Skeletal muscle satellite cell (primary cell): ENCODE data around the gene KRT39.
A peak's percentile ranks its signal among the peaks of the same experiment; 100 is the strongest.

Source experiments
- H3K27me3 ChIP-seq: 2 replicates; pipeline ENCODE4 v1.7.0; 2013; ENCODE audit warnings: low read length; ENCODE audit not compliant: control insufficient read depth, insufficient read depth
- H3K36me3 ChIP-seq: 2 replicates; pipeline ENCODE4 v1.7.0; 2013; ENCODE audit warnings: mild to moderate bottlenecking, control low read depth, low read length; ENCODE audit not compliant: insufficient read depth
- H3K4me1 ChIP-seq: 2 replicates; pipeline ENCODE4 v1.7.0; 2013; ENCODE audit warnings: low read length; ENCODE audit not compliant: control insufficient read depth, insufficient read depth
- H3K4me2 ChIP-seq: 2 replicates; pipeline ENCODE4 v1.7.0; 2013; ENCODE audit warnings: mild to moderate bottlenecking, low read length
- H3K4me3 ChIP-seq: 2 replicates; pipeline ENCODE4 v1.7.0; 2013; ENCODE audit warnings: low read length
- H3K9ac ChIP-seq: 2 replicates; pipeline ENCODE4 v1.7.0; 2013; ENCODE audit warnings: mild to moderate bottlenecking, low read depth, low read length, moderate library complexity
- H3K9me3 ChIP-seq: replicated peaks from 2 replicates; pipeline ENCODE4 v1.7.0; 2013; ENCODE audit warnings: mild to moderate bottlenecking, control low read depth, low read length

The KRT39 gene

DNA sequence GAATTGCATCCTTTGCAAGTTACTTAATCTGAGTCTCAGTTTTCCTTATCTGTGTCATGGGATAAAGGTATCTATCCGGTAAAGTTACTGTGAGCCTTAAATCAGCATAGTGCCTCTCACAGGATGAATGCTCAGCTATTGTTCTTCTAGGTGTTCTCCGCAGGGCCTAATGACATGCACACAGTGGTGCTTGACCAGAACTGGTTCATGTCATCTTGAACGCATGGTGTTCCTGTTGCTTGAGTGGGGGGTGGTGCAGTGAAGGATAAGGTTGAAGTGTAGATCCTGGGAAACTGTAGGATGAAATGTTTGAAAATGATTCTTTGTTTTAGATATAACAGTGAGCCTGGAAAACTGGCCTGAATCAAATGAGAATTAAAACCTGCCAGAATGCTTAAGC is 13.4 kb upstream of the KRT39 start:
- Histone ChIP-seq H3K36me3 (no peaks in the 10 kb centered on the region), H3K9me3 (no peaks in the 10 kb centered on the region), H3K9ac (no peak overlapping the region), H3K4me2 (no peak overlapping the region), H3K4me1 (peaks cover 8% of the 10 kb centered on the region), H3K4me3 (no peak overlapping the region), H3K27me3 (no peaks in the 10 kb centered on the region)

DNA sequence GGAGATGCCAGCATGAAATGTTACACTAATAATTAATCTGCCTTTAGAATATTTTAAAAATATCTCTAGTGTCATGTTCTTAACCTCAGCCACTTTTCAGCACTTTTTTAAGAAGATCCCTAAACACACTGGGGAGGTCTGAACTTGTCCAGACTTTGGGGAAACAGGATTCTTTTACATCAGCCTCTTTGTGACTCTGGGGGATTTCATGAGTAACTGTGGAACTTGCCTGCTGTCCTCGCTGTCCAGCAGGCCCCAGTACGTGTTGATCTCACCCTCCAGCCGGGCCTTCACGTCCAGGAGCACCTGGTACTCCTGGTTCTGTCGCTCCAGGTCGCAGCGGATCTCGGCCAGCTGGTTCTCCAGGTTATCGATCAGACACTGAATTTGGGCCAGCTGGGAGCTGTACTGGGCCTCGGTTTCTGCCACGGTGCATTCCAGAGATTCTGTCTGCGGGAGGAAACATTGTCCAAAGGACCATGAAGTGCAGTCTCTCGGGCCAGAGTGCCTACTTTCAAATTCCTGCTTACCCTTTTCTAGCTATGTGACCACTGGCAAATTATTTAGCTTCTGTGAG is 11.9 kb upstream of the KRT39 start:
- no peaks in the 10 kb centered on the region for H3K27me3 ChIP-seq
- peaks cover 8% of the 10 kb centered on the region for H3K4me1 ChIP-seq
- H3K36me3 ChIP-seq, result no peaks in the 10 kb centered on the region
- no peaks in the 10 kb centered on the region for H3K9me3 ChIP-seq
- H3K4me2 ChIP-seq, result no peak overlapping the region
- no peak overlapping the region for H3K4me3 ChIP-seq
- H3K9ac ChIP-seq, result no peak overlapping the region

GRCh38 chr17:40975516-40975915 is 8.8 kb upstream of the KRT39 start:
- H3K36me3 ChIP-seq, result no peaks in the 10 kb centered on the region
- H3K4me2 ChIP-seq, result no peak overlapping the region

GRCh38 chr17:40974366-40974765 is 7.6 kb upstream of the KRT39 start:
- Histone ChIP-seq H3K4me2 (no peak overlapping the region), H3K36me3 (no peaks in the 10 kb centered on the region), H3K9ac (no peak overlapping the region)

More at GRCh38 chr17:40975516-40975915, 8.8 kb upstream of the KRT39 start:
- no peaks in the 10 kb centered on the region for H3K27me3 ChIP-seq
- H3K9me3 ChIP-seq, result no peaks in the 10 kb centered on the region
- H3K9ac ChIP-seq, result no peak overlapping the region
- H3K4me1 ChIP-seq, result peaks cover 2% of the 10 kb centered on the region
- no peak overlapping the region for H3K4me3 ChIP-seq

GRCh38 chr17:40967582-40967981 is 834 bp upstream of the KRT39 start:
- H3K27me3 ChIP-seq, result no peaks in the 10 kb centered on the region
- H3K36me3 ChIP-seq, result no peaks in the 10 kb centered on the region
- no peak overlapping the region for H3K4me3 ChIP-seq
- H3K9ac ChIP-seq, result no peak overlapping the region
- H3K4me1 ChIP-seq, result peaks cover 7% of the 10 kb centered on the region
- no peak overlapping the region for H3K4me2 ChIP-seq
- H3K9me3 ChIP-seq, result no peaks in the 10 kb centered on the region

More at GRCh38 chr17:40974366-40974765, 7.6 kb upstream of the KRT39 start:
- Histone ChIP-seq H3K4me1 (no peaks in the 10 kb centered on the region), H3K4me3 (no peak overlapping the region), H3K9me3 (no peaks in the 10 kb centered on the region), H3K27me3 (no peaks in the 10 kb centered on the region)

DNA sequence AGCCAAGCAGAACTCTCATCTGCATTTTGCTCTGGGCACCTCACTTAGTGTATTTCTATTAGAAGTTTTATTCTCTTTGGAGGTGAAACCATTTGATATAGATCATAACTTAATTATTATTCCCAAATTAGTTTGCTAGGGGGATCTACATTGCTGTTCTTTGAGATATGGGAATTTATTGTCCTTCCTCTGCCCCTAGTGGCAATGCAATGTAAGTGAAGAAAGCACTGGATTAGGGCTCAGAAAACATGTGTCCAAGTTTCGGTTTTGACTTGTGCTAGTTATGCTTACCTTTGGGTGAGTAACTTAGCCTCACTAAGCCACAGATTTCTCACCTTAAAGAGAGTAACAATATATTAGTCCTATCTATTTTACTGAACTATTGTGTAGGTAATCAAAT is 2.9 kb downstream of the KRT39 start:
- Histone ChIP-seq H3K4me2 (peak overlapping the region; percentile 20), H3K9me3 (no peaks in the 10 kb centered on the region), H3K4me1 (peaks cover 13% of the 10 kb centered on the region), H3K9ac (no peak overlapping the region), H3K36me3 (no peaks in the 10 kb centered on the region), H3K4me3 (no peak overlapping the region), H3K27me3 (no peaks in the 10 kb centered on the region)

GRCh38 chr17:40962059-40962561 is 4.6 kb downstream of the KRT39 start:
- no peak overlapping the region for H3K4me3 ChIP-seq
- peaks cover 29% of the 10 kb centered on the region for H3K4me1 ChIP-seq
- no peak overlapping the region for H3K9ac ChIP-seq
- no peaks in the 10 kb centered on the region for H3K9me3 ChIP-seq
- H3K36me3 ChIP-seq, result no peaks in the 10 kb centered on the region
- H3K4me2 ChIP-seq, result no peak overlapping the region
- H3K27me3 ChIP-seq, result no peaks in the 10 kb centered on the region

DNA sequence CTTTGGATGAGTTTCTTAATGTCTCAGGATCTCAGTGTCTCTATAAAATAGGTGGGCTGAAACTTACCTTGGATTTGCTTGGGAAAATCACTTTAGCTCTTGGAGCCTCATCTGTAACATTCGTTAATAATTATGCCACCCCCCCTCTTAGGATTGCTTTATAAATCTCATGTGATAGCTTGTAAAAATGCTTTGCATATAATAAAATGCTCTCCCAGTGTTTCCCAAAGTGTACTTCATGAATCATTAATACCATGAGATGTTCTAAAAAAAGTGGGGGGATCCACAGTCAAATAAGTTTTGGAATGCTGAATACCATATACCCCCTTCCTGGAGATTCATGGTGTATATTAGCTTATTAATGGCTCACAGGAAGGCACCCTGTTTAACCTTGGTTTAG is 5.2 kb downstream of the KRT39 start:
- Histone ChIP-seq H3K27me3 (no peaks in the 10 kb centered on the region), H3K9me3 (no peaks in the 10 kb centered on the region), H3K9ac (no peak overlapping the region), H3K4me3 (no peak overlapping the region), H3K36me3 (no peaks in the 10 kb centered on the region), H3K4me1 (peaks cover 31% of the 10 kb centered on the region), H3K4me2 (no peak overlapping the region)

- Histone ChIP-seq H3K4me1 (peaks cover 39% of the 10 kb centered on the region), H3K27me3 (no peaks in the 10 kb centered on the region), H3K4me2 (no peak overlapping the region), H3K9me3 (no peaks in the 10 kb centered on the region), H3K4me3 (no peak overlapping the region), H3K9ac (no peak overlapping the region), H3K36me3 (no peaks in the 10 kb centered on the region)
Observed at GRCh38 chr17:40960144-40960543, 6.6 kb downstream of the KRT39 start.

GRCh38 chr17:40958086-40958953 is 8.4 kb downstream of the KRT39 start:
- Histone ChIP-seq H3K4me2 (no peak overlapping the region), H3K4me3 (no peak overlapping the region)

DNA sequence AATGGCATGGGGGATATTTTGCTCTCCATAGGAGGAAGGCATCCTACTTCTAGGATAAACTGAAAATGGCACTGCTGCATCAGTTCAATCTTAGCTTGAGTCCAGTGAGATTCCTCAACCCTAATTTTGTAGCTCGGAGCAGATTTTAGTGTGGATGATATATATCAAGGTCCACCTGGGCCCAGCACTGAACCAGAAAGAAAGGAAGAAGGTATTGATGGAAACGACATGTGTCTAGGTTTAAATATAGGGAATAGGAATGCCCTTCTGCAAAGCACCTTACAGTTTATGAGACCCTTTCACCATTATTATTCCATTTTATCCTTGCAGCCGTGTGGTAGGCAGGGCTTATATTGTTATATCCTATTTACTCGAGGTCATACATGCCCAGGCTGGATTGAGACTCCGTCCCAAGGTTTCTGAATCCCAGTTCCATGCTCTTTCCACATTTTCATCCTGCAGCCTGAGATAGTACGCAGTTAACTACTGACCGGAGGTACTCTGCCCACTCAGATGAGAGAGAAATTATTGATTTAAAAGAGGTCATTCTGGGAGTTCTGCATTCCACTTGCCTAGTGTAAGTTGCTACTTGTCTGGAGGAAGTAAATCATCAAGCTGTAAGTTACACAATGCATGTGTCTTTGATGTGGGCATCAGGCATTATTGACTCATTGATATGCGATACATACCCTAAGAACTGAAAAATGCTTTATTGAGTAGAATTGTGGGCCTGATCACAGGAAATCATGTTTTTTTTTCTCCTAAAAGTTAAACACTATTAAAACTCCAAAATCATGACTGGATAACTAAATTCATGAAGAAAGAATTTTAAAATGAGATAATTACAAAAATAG is 10.1 kb downstream of the KRT39 start:
- H3K9ac ChIP-seq, result peak overlapping the region; percentile 84

More at GRCh38 chr17:40958086-40958953, 8.4 kb downstream of the KRT39 start:
- peaks cover 56% of the 10 kb centered on the region for H3K4me1 ChIP-seq
- H3K36me3 ChIP-seq, result no peaks in the 10 kb centered on the region
- H3K27me3 ChIP-seq, result no peaks in the 10 kb centered on the region
- H3K9ac ChIP-seq, result peak overlapping the region; percentile 84
- H3K9me3 ChIP-seq, result no peaks in the 10 kb centered on the region

More for the DNA sequence above, 10.1 kb downstream of the KRT39 start:
- peaks cover 71% of the 10 kb centered on the region for H3K4me1 ChIP-seq
- H3K9me3 ChIP-seq, result no peaks in the 10 kb centered on the region
- H3K36me3 ChIP-seq, result no peaks in the 10 kb centered on the region
- peak overlapping the region; percentile 50 for H3K4me2 ChIP-seq
- no peaks in the 10 kb centered on the region for H3K27me3 ChIP-seq
- H3K4me3 ChIP-seq, result no peak overlapping the region
